GM20431 (cell line): ENCODE data around the gene PRDM15.

ENCODE experiments used
- in situ Hi-C: fragments of 300-500 bp; cut with MseI, MboI; formaldehyde crosslinking; loops from one replicate; pipeline ENCODE4 v1.15.0; 2020; ENCODE audit warnings: low sequenced_read_pairs; ENCODE audit not compliant: unreplicated experiment

The PRDM15 gene

DNA sequence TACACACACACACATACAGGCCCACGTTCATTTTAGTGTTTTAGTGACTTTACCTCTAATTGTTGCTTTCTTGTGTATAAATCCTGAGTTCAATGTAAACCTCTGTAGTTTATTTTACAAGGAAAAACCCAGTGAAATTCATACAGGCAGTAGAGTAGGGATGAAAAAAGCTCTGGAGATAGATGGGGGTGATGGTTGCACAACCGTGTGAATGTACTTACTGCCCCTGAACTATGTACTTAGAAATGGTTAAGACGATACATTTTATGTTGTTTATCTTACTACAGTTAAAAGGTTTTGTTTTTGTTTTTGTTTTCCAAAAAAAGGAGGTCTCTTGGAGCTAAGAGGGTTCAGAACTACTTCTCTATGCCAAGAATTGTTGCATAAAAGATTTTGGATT is 29.7 kb upstream of the PRDM15 start:
- in situ Hi-C loops = no loop called here

DNA sequence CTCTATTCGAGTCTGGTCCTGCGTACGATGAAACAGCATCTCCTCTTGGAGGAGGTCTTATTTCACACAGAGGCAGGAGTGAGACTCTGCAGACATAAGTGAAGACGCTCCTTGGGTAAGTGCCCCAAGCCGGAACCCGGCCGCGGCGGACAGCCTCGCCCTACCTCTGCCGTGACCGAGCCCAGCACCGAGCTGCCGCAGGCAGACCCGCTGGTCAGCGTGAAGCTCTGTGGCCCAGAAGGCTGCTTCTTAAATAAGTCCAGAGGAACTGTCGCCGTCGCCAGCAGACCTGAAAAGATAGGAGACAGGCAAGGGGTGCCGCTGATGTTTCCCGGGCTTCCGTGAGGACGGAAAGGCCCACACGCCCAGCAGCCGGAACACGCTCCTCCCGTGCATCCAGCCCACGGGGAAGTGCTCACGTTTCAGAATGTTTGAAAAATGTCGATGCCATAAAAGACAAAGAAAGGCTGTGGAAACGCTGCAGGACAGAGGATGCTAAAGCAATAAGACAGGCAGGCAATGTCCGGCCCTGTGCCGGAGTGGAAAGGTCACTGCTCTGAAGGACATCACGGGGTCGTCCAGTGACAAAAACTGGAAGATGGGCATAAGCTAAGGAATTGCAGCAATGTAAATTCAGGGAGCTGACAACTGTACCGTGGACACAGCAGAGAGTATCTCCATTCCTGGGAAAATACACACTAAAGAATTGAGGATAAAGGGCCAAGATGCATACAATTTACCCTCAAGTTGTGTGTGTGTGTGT is 28.5 kb upstream of the PRDM15 start:
- in situ Hi-C loops = no loop called here

DNA sequence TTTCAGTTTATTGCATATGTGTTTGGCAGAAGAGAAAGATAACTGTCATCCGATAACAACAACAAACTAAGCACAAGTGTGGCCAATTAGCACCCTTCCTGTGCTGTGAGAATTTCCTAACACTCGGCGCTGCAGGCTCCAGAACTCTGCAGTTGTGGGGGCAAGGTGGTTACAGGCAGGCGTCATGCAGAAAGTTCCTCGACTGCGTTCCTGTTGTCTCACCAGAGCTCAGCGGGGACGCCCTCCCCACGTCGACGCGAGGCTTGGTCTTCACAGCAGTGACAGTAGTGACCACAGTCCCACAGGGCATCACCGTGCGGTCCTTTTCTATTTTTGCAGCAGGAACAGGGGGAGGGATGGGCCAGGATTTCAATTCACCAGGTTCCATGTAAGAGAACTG is 27.6 kb upstream of the PRDM15 start:
- in situ Hi-C loops = no loop called here

DNA sequence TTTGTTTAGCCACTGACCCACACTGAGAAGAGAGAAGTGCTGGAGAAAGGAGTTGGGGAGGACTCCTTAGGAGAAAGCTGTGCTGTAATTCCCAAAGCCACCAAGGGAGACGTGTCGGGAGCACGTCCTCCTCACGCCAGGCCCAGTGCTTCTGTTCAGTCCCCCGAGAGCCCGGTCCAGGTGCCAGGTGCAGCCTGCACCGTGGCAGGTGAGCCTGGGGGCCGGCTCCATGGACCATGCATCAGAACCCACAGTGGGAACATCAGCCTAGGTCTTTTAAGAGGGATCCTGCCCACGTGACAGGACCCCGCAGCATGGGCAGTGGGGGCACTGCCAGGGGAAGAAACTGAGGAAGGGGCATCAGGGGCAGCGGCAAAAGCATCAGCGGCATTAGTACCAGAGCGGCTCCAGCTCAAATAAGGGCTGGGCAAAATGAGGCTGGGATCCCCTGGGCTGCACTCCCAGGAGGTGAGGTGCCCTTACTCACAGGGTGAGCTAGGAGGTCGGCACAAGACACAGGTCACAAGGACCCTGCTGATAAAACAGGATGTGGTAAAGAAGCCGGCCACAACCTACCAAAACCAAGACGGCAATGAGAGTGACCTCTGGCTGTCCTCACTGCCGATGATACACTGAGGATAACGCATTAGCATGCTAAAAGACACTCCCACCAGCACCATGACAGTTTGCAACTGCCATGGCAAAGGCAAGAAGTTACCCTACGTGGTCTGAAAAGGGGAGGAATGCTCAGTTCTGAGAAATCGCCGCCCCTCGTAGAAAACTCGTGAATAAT is 24.6 kb upstream of the PRDM15 start:
- in situ Hi-C loops = no loop called here

DNA sequence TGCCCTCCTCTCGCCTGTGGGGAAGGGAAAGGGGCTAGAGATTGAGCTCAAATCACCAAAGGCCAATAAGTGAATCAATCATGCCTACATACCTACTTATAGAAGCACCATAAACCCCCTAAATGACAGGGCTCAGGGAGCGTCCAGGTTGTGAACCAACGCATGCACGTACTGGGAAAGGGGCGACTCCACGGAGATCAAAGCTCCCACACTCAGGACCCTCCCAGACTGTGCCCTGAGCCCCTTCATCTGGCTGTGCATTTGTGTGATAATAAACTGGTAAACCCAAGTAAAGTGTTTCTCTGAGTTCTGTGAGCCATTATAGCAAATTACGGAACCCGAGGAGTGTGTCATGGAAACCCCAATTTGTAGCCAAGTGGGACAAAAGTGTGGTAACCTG is 23.8 kb upstream of the PRDM15 start:
- in situ Hi-C loops = no loop called here

- in situ Hi-C loops = no loop called here
Measured at GRCh38 chr21:41901782-41902181, 22.6 kb upstream of the PRDM15 start.

- in situ Hi-C loops = no loop called here
Measured at GRCh38 chr21:41901099-41901498, 22.0 kb upstream of the PRDM15 start.

GRCh38 chr21:41900401-41900800 is 21.3 kb upstream of the PRDM15 start:
- in situ Hi-C loops = no loop called here

- in situ Hi-C loops = no loop called here
Measured at GRCh38 chr21:41899426-41900202, 20.5 kb upstream of the PRDM15 start.

GRCh38 chr21:41898998-41899397 is 19.9 kb upstream of the PRDM15 start:
- in situ Hi-C loops = no loop called here

- in situ Hi-C loops = no loop called here
Measured at GRCh38 chr21:41897700-41898099, 18.6 kb upstream of the PRDM15 start.

GRCh38 chr21:41897047-41897669 is 18.0 kb upstream of the PRDM15 start:
- in situ Hi-C loops = no loop called here

GRCh38 chr21:41895643-41896493 is 16.7 kb upstream of the PRDM15 start:
- in situ Hi-C loops = no loop called here

DNA sequence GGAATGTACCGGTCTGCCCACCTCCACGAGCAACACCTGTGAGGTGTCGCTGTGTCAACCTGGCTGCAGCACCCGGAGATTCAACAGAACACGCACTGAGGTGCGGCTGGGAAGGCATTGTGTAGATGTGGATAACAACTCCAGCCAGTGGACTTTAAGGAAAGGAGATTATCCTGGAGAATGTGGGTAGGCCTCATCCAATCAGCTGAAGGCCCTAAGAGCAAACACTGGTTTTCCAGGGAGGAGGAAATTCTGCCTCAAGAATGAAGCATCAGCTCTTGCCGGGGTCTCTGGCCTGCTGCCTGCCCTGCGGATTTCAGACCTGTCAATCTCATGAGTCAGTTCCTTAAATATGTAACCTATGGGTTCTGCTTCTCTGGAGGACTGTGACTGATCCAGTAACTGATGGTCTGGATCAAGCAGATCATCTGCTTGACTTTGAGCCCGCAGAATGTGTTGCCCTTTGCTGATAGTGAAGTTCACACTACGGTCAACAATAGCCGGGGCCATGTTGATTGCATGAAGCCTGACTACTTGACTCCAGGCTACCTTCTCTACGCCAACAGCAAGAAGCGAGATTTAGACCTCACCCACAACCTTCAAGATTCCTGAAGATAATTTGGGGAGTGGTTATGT is 15.9 kb upstream of the PRDM15 start:
- in situ Hi-C loops = no loop called here

- in situ Hi-C loops = no loop called here
Measured at GRCh38 chr21:41894511-41894910, 15.4 kb upstream of the PRDM15 start.

- in situ Hi-C loops = no loop called here
Measured at GRCh38 chr21:41892726-41893125, 13.6 kb upstream of the PRDM15 start.

DNA sequence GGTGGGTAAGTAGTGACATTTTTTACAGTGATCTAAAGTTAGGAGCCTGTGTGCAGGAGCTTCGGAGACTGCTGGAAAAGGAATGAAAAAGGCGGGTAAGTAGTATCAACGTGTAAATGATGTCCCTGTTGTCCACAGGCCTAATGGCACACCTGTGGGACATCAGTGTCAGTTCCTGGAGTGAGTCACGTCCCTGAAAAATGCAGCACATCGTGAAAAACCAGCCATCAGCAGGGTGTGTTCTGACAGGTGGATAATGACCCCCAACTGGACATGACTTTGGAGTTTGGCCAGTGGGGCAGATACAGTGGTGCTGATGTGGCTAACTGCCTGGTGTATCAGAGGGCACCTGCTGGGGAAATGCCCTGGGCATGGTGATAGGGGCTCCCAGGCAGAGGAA is 12.0 kb upstream of the PRDM15 start:
- in situ Hi-C loops = no loop called here

- in situ Hi-C loops = no loop called here
Measured at GRCh38 chr21:41890355-41890754, 11.2 kb upstream of the PRDM15 start.

GRCh38 chr21:41888749-41889376 is 9.7 kb upstream of the PRDM15 start:
- in situ Hi-C loops = no loop called here
